HG03342 (cell line): Measurements from ENCODE around the gene PPP4R2.

Source experiments
- ATAC-seq: cut with Tn5 transposase; IDR thresholded peaks from one replicate; pipeline ENCODE4 v1.9.1; 2021; ENCODE audit warnings: mild to moderate bottlenecking, moderate library complexity; ENCODE audit not compliant: unreplicated experiment

The PPP4R2 gene

DNA sequence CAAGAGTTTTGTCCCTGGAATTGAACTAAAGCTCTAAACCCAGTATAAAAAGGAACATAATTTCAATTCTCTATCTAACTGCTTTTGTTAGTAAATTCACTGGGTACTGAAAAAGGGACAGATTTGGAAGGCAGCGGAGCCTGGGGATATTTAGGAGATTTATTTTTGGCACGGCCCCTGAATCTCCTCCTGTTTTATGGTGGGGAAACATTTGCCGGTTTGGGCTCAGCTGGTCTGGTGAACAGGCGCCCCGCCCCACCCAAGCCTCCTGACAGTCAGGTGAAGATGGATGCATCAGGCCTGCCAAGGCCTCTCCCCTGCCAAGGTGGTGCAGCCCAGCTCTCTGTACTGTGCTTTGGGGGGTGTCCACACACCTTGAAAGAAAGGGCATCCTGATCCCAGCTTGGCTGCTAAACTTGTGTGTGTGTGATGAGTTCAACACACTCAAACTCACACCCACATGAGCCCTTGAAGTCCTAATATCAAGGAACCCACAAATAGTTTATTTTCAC, 111.1 kb downstream of the PPP4R2 start:
- ATAC-seq: no peak

DNA sequence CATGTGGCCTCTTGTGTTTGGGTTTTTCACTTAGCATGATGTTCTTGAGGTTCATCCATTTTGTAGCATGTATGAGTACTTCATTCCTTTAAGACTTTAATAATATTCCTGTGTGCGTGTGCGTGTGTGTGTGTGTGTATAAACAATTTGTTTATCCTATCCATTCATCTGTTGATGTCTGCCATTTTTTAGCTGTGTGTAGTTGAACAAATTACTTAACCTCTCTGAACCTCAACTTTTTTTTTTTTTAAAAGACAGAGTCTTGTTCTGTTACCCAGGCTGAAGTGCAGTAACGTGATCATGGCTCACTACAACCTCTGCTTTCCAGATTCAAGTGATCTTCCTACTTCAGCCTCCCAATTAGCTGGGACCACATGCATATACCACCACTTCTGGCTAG, 112.1 kb downstream of the PPP4R2 start:
- ATAC-seq: no peak

DNA sequence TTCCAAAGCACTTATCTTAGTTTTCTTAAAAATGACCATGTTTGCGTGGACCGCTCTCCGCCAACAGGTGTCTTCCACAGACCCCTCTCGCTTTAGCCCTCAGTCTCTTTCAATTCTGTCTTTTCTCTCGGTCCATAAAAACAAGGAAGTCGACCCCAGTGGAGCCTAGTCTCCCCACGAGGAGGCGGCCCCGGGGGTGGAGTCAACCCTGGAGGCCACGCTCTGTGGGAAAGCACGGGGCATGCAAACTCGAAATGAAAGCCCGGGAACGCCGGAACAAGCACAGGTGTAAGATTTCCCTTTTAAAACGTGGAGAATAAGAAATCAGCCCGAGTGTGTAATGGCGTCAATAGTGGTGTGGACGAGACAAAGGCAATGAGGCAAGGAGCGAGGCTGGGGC, 113.9 kb downstream of the PPP4R2 start:
- no peak for ATAC-seq

DNA sequence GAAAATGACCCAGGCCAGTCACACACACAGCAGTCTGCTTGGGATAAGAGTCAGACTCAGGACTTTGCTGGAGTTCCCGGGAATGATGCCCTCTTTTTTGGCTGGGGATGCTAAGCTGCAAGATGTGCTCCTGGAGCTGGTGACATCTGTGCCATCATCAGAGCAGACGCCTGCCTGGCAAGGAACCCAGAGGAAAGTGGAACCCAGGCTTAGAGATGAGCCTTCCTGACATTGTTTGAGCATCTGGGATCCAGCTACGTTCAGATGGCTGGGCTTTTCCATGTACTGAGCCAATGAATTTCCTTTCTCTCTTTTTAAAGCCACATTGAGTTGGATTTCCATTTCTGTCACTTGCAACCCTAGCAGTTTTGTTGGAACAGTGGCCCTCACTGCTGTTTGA, 118.1 kb downstream of the PPP4R2 start:
- ATAC-seq: no peak

DNA sequence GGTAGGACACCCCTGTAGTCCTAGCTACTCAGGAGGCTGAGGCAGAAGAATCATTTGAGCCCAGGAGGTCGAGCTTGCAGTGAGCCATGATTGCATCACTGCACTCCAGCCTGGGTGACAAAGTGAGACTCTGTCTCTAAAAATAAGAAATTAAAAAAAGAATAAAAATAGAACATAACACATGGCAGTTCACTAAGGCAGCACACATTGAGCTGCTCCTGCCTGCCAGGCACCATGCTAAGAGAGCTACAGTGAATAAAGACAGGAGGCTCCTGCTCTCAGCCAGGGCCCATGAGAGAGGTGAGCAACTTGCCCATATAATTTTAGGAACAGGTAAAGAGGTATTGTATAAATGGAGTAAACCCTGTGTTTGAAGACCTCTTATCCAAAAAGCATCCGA, 119.2 kb downstream of the PPP4R2 start:
- no peak for ATAC-seq
